ENCODE measurements around the gene CKS1B.

Gene CKS1B

DNA sequence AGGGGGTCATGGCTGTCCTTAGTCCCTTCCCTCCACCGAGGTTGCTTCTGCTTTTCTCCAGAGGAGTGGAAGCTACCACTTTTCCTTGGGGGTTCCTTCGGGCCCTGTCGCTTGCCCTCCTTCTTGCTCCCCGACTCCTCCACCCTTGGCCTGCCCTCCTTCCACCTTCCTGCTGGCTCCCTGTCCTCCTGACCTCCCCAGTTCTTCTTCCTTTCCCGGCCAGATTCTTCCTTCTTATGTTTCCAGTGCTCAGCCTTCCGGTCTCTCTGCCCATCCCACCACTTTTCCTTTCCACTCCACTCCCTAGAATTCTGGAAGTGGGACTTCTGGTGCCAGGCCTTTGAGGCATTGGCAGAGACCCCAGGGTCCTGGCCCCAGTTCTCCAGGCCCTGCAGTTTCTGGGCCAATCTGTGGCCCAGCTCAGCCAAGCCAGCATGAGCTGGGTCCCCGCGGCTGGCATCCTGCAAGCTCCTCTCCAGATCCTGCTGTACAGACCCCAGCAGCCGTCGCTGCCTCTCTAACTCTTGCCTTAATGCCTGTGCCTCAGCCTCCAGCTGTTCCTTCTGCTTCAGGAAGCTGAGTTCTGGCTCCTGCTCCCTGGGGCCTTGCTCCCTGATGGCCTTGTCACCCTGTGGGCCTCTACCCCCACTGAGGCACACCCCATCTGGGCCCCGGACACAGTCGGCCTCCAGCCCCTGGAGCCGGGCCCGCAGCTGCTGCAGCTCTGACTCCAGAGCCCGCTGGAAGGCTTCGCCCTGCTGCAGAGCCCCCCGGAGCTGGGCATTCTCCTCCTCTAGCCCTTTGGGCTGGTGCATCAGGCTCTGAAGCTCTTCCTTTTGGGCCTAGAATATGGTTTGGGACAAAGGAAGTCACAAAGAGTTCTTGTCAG is 28.3 kb upstream of the CKS1B start:
- no peak for DNase-seq (ENCODE audit: low read depth)

DNA sequence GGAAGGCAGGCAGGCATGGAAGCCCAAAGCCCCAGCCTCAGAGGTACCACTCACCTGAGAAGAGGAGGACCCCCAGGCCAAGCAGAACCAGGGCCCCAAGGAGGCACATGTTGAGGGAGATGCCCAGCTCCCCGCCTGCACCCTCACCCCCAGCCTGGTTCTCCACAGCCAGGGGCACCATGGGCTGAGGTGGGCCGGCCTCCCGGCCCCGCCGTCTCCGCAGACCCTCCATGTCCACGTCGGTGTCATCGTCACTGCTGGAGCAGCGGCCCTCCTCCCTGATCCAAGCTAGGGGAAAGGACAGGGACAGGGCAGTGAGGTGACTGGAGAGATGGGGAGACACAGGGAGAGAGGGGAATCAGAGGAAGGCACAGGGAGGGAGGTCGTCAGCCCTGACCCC is 26.4 kb upstream of the CKS1B start:
- no peak for DNase-seq (ENCODE audit: low read depth)

DNA sequence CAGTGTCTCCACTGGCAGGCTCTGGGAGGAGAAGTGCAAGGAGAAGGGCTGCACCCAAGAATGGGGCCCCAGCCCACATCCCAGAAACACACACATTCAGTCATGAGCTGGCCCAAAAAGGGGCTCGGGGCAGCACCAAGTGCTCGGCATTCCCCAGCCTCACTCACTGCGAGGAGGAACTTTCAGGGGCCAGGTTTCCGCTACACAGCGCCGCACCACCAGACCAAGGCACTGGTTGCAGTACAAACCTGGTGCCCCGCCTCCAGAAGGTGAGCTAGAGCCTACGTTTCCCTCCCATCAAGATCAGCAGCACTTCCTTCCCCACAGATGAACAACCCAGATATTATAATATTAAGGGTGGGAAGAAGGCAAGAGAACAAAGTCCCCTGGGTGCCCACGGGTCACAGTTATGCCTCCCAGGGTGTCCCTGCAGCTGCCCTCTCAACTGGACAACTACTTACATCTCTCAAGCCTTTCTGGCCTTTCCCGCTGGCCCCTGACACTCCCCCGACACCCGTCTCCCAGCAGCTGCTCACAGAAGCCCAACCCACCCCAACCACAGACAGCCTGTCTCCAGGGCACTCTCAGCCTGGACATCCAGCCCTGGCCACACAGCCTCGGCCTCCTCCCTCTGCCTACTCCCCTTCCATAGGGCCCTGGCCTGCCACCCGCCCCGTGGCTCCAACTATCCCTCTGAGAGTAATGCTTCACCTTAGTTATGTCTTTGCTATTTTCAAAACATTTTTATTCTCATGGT is 22.4 kb upstream of the CKS1B start:
- DNase-seq (ENCODE audit: low read depth) = no peak

DNA sequence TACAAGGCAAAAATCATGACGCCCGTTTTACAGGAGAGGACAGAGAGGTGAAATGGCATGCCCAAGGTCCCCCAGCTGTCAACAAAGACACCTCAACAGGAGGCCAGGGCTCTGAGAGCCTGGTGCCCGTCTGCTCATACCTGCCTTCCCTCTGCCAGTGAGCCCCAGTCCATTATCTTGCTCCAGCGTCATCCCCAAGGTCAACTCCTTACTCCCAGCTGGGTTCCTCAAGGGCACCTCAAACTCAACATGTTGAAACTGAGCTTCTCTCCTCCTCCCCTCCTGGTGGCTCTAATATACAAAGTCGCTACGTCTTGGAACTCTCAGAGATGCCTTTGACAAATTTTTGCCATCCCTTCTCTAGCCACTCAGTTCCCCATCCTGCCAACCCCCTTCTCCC is 21.8 kb upstream of the CKS1B start:
- no peak for DNase-seq (ENCODE audit: low read depth)

DNA sequence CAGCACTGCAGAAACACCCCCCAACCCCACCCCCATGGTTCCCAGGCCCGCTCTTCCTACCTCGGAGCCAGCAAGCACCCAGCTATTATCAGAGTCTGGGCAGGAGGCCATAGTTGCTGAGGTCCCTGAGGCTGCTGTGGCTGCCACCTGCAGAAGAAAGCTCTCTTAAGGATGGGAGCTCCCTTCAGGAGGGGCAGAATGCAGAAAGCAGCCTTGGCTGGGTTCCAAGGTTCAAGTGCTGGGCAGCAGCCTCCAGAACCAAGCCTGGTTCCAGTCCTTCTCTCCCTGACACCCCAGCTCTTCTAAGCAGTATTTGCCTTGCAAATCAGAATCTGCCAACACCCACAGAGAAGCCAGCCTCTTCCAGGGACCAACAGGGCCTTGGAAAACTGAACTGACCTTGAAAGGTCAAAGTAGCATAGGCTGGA is 20.9 kb upstream of the CKS1B start:
- DNase-seq (ENCODE audit: low read depth) = no peak

DNA sequence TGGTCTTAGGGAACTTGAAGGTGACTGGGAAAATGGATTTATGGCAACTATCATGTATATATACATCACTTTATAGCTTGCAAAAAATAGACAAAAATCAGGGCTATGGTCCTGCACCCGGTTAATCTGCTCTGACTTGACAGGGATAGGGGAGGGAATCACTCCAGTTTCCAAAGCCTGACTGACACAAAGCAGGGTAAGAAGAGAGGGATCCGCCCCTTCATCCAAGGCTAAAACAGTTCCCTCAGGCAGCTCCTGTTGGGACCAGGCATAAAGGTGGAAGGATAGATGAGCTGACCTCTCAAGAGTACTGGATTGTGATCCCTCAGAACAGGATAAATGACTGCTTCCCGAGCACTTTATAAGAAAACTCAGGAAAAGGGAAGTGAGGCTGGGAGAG is 19.9 kb upstream of the CKS1B start:
- no peak for DNase-seq (ENCODE audit: low read depth)

DNA sequence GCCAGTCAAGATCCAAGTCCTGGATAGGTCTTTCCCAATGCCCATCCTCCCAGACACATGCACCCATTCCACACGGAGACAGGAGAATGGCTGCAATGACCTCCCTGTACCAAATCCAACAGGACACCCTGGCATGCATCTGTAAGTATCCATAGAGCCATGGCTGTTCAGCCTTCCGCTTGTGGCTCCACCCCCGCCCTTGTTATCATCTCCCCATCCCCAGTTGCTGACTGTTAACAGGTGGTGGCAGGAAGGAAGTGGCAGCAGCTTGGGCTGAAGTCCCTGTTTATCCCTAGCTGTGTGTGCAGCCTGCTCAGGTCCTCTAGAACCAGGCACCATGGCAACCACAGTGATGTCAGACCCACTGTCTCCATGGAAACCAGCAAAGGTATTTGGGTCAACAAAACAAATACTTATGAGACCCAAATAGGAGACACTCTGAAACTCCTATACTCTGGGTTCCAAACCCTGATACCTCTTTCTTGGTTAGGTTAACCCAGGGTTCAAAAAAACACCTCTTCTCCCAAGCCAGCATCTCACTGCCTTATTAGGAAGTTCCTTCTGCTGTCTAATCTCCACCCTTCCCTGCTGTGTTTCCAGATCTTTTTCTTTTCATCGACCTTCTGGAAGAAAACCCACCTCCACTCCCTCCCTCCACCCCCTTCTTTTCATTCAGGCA is 19.3 kb upstream of the CKS1B start:
- peak; percentile 59 for DNase-seq (ENCODE audit: low read depth)

DNA sequence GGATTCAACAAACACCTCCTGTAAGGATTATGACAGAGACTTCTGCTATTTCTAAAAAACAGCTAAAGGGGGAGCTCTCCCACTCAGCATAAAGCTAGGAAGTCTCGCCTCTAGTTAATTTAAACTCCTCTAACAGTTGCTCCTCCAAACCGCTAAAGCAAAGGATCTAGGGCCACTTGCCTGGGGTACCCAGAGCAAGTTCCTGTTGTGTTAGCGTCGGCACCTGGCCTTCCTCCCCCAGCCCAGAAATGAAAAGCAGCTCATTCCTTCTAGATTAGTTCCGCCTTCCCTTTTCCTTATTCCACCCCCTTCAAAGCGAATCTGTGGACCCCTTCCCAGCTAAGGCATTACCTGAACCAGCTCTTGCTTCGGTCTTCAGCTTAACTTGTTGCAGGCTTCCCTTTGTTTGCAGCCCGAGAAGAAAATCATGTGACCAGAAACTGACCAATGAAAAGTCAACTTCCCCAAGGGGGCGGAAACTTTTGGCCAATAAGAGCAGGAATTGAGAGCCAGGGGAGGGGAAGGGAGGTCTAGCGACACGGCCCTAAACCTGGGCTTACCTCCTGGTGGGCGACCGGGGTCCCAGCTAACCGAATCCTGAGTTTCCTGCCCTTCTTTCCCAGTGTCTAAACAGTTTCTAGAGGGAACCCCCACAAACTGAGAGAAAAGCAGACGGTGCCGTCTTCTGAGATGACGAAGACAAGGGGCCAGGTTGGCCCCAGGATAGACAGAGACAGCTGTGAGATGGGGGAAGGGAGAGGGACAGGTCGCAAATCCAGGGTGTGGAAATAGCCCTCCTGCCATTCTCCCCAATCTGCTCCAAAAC is 18.6 kb upstream of the CKS1B start, which contains the start of gene PBXIP1:
Gene PBXIP1, minus strand, starts transcription at position 382 of the 826 bp plus-strand sequence. CDS start 2,378 bp downstream, outside the sequence.
- DNase-seq (ENCODE audit: low read depth) = peak; percentile 69

DNA sequence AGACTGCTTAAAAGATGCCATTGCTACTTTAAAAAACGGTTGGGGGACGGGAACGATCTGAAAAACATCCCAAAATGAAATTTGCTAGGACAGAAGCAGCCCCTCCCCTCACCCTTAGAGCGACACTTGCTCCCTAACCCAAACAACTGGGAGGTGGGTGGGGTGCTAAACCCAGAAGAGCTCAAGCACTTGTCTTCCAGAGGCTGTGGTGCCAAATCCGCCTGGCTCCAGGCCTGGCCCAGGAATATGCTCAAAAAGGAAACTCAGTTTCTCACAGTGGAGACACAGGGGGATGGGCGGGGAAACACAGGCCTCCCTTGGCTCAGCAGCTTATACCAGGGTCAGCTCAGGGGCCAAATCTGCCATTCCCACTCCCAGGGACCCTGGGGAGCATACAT is 17.9 kb upstream of the CKS1B start:
- DNase-seq (ENCODE audit: low read depth) = no peak

DNA sequence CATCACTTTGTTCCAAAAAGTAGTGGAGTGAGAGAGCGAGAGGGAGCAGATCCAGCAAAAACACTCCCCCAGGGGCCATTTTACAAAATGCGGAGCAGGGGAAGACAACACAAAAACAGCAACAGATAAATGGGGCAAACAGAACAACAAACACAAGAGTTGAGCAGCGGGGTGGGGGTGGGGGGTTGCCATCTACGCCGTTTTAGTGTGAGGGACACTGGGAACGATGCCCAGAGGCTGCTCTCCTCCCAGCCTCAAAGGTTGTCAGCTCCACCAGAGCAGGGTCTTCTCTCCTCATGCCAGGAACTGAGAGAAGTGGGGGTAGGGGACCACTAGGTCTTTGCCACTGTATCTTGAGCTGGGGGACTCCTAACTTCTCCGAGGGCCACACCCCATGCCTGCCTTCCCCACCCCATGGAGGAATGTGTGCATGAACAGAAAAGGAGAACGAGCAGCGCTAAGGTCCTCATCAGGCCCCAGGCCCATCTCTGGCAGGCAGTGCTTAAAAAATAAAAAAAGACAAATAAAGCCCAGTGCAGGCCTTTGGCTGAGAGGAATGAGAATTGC is 17.3 kb upstream of the CKS1B start:
- no peak for DNase-seq (ENCODE audit: low read depth)

DNA sequence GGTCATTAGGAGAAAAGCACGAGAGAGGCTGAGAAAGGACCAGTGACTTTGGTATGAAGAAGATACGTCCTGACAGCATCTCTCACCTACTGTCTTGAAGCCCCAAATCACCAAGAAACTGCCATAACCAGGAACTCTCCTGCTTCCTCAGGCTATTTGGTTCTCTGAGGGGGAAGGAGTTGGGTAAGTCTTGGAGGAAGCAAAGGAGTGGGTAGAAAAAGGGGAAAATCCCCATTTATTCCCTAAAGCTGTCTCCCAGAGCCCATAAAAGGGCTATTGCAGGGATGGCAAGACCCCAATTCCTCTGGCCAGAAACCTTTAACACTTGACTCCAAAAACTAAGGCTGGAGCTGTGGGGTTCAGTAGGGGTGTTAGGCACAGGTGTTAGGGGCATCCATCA is 16.4 kb upstream of the CKS1B start:
- DNase-seq (ENCODE audit: low read depth) = no peak

DNA sequence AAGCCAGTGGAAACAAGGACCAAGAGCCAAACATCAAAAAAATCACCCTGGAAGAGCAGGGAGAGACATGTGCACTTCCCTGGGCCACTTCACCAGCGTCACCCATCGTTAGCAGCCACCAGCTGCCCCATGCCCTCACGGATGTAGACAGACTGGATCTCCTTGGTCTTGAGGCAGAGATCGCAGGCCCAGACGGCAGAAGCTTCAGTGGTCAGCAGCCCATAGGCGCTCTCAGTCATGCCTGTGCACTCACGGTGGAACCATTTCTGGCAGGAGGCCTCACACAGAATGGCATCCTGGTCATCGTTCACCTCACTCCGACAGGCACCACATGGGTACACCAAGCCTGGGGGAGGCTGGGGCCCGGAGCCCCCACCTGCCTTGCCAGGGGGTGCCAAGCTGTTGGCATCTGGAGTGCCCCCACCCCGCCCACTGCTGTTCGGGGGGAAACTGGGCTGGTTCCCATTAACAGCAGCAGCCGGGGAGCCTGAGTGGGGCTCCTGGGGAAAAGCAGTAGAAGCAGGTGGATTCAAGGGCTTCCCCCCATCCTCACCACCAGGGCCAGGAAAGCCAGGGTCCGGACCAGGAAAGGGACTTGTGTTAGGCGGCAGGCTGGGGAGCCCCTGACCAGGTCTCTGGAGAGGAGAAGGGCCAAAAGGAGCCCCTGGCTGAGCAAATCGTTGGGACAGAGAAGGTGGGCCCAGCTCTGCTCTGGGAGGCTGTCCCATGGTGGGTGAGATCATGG is 15.6 kb upstream of the CKS1B start:
- DNase-seq (ENCODE audit: low read depth) = no peak

DNA sequence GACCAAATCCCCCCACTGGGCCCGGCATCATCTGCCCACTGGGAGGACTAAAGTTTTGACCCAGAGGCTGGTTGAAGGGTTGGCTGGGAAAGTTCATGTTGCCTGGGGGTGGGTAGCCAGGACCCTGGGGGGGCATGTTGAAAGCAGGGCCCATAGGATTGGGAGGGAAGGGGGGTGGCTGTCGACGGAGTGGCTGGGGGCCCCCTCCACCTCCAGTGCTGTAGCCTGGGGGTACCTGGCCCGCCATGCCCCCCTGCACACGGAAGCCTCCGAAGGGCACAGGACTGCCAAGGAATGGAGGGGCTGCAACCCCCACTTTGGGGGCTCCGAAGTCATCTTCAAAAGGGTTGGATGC is 15.1 kb upstream of the CKS1B start:
- no peak for DNase-seq (ENCODE audit: low read depth)

DNA sequence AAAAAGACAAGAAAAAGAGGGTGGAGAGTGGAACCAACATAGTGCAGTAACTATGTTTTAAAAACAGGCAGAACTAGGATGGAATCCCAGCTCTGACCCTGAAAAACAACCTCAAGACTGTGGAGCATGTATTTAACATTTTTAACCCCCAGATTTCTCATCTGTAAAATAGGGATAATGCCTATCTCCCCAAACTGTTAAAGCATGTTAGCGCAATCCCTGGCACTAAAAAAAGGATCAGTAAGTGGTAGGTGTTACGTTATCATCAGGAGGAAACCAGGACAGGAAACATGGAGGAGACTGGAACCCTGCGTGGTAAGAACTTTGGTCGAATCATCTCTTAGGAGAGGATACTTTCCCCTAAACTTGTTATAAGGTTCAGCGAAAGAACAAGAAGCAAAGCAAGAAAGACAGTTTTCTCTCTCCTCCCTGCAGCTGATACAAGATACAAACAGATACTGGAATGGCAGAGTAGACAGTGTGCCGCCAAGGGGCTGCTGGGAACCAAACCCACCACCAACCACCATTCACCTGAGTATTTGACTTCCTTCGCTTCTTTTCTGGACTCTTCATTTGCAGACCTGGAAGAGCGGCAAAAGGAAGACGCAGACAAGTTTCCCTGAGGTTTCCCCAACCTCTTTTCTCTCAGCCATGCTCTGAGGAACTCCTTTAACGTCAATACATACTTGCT is 13.9 kb upstream of the CKS1B start:
- DNase-seq (ENCODE audit: low read depth) = no peak

DNA sequence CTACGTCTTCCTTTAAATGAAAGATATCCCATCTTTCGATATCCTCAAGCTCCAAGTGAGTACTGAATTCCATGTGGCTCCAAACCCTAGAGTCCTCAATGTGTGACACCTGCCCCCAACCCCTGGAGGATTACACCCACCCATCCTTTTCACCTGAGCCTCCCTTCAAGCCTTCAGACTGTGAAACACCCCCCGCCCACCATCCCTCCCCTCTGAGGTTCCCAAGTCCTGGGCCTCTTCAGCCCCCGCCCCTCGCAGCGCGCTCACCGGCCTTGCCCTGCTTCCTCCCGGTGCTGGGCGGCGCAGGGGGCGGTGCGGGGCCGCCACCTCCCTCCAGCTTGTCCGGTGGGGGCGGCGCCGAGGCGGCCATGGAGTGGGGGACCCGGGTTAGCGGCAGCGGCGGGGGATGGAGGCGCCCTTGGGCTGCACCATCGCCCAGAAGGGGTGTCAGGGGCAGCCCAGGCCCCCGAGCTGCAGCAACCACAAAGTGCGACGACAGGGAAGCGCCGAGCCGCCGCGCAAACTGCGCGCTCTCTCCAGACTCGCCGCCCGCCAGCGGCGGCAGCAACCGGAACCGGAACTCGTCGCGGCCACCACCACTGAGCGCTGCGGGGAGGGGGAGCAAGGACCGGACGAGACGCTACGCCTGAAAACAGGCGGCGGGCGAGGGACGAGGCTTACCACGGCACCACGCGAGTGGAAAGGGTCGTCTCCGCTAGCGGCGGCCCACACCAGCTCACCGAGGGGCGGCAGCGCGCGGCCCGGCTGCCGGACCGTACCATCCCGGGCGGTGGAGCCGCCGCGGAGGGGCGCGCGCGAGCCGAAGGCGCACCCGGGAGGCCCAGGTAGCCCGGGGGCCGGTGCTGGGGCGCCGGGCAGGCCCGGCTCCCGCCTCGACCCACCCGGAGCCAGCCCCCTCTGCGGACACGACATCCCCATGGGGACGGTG is 13.0 kb upstream of the CKS1B start, which contains the start of gene PYGO2:
Gene PYGO2, minus strand, starts transcription at position 576 of the 949 bp plus-strand sequence. Its CDS starts 206 bp downstream, at position 370.
- no peak for DNase-seq (ENCODE audit: low read depth)

DNA sequence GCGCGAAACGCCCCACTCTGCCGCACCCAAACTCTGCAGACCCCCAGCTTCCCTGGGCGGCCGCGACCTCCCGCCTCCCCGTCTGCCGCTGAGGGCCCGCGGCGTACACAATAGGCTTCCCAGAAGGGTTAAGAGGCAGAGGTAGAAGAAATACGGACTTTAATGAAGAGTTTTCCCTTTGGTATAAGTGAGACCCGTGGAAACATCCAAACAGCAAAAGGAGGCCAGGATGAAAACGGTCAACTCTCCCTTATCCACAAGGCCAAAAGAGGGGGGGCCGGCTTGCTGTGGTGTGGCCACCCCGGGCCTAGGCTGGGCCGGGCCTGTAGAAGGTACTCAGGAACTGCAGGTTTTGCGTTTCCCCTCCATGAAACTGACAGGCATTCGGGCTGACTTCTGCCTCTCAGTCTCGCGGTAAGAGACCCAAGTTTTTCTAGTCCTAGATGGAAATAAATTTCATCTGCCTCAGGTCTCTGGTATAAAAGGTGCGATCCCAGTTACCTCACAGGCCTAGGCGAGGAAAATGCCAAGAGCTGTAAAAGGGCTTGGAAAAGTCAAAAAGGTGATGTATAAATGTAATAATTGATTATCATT is 12.2 kb upstream of the CKS1B start:
- DNase-seq (ENCODE audit: low read depth) = no peak

DNA sequence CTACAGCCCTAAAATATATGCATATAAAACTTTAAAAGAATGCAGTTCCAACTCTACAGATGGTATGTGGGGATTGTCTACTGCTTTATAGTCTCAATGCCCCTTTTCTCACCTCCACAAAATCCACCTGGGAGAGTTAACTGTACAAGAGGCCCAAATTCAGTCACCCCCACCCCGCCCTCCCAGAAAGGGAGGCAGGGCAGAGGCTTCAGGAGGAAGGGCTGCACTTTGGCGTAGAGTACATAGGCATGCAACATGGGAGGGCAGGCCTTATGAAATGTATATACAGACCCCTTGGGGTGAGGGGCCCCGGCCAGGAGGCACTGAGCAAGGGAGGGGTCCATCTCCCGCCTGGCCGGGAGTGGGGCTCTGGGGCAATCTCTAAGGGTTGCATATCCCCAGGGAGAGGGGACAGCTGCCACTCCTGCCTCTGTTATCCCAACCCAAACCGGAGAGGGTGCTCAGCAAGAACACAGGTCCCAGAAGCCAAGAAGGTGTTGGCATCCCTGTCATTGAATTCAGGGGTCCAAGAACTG is 11.6 kb upstream of the CKS1B start:
- DNase-seq (ENCODE audit: low read depth) = no peak

DNA sequence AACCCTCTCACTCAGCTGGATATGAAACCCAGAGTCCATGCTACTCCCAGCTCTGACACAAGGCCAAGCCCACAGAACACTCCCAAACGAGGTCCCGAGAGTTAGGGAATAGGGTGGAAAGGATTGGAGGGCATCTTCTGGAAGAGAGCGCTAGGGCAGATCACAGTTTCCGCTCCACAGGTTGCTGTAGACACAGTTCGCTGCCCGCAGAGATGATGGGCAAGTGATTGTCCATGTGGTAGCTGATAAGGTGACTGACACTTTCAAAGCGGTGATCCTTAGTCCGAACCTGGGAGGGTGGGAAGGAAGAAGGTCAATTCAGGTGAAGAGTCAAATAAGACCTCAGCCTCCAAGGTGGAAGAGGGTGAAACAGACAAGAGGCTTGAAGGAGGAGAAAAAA is 10.8 kb upstream of the CKS1B start:
- no peak for DNase-seq (ENCODE audit: low read depth)

Data from non-pigmented ciliary epithelial cell (primary cell).